A673 (cell line): ENCODE results near the gene LCN9. TPM values are rescaled to one million over a fixed set of nuclear protein-coding genes. Genes with fewer than 3 reads are reported as not detected.

Source experiments
- BruUV-seq: library from RNA; stranded (reverse); fragments of 400-500 nt; replicated peaks from 2 replicates; lab custom pipeline; 2021; lab: Mats Ljungman, UMichigan
- CTCF ChIA-PET: fragments of 300-600 bp; sonication (Branson Sonifier 250); formaldehyde crosslinking; loops from one replicate; lab custom pipeline; 2022; ENCODE audit warnings: antibody characterized with exemption; lab: Charles Lee
- POLR2A ChIA-PET: fragments of 300-600 bp; sonication (Branson Sonifier 250); formaldehyde crosslinking; loops from one replicate; lab custom pipeline; 2022; ENCODE audit warnings: antibody characterized with exemption; ENCODE audit not compliant: low non-redundant PET; lab: Charles Lee
- DNase-seq: peaks from one replicate; pipeline ENCODE4 v3.0.0-alpha.2; 2015; ENCODE audit warnings: low spot score
- H3K27ac ChIP-seq: fragments of 200-600 bp; sonication (generic); 2 replicates; pipeline ENCODE4 v1.5.1; 2016; ENCODE audit warnings: mixed run types, low read depth, mild to moderate bottlenecking, mixed read lengths, antibody characterized with exemption, low read length; ENCODE audit not compliant: poor library complexity, severe bottlenecking
- H3K27me3 ChIP-seq: fragments of 200-600 bp; sonication (generic); replicated peaks from 2 replicates; pipeline ENCODE4 v1.6.1; 2017; ENCODE audit warnings: mixed run types, low read depth, mild to moderate bottlenecking, mixed read lengths, antibody characterized with exemption, low read length; ENCODE audit not compliant: insufficient read depth, poor library complexity
- H3K36me3 ChIP-seq: fragments of 200-600 bp; sonication (generic); 2 replicates; pipeline ENCODE4 v1.6.1; 2016; ENCODE audit warnings: mixed run types, mild to moderate bottlenecking, mixed read lengths, antibody characterized with exemption, low read length; ENCODE audit not compliant: insufficient read depth, poor library complexity, severe bottlenecking
- H3K4me1 ChIP-seq: fragments of 200-600 bp; sonication (generic); 2 replicates; pipeline ENCODE4 v1.6.1; 2017; ENCODE audit warnings: mixed run types, mild to moderate bottlenecking, mixed read lengths, antibody characterized with exemption, low read length; ENCODE audit not compliant: insufficient read depth, poor library complexity, severe bottlenecking
- H3K4me3 ChIP-seq: fragments of 200-600 bp; sonication (generic); 2 replicates; pipeline ENCODE4 v1.5.1; 2016; ENCODE audit warnings: low read depth, mixed run types, mild to moderate bottlenecking, mixed read lengths, low read length; ENCODE audit not compliant: poor library complexity, severe bottlenecking
- H3K9me3 ChIP-seq: fragments of 200-600 bp; sonication (generic); 2 replicates; pipeline ENCODE4 v1.6.1; 2016; ENCODE audit warnings: mixed run types, low read depth, mild to moderate bottlenecking, mixed read lengths, antibody characterized with exemption, low read length; ENCODE audit not compliant: poor library complexity, severe bottlenecking
- CTCF ChIP-seq: fragments of 300-800, 200-600 bp; sonication (generic); conservative IDR thresholded peaks from 2 replicates; pipeline ENCODE4 v1.5.1; 2017; ENCODE audit warnings: low read depth, mild to moderate bottlenecking, antibody characterized with exemption, low read length, moderate library complexity, mixed read lengths
- EZH2 ChIP-seq: fragments of 200-600 bp; sonication (generic); IDR thresholded peaks from 2 replicates; pipeline ENCODE4 v1.6.1; 2017; ENCODE audit warnings: borderline replicate concordance, low read depth, mild to moderate bottlenecking, mixed read lengths, antibody characterized with exemption, low read length; ENCODE audit not compliant: poor library complexity, severe bottlenecking
- intact Hi-C: fragments of 100-400 bp; cut with micrococcal nuclease; formaldehyde crosslinking; loops from one replicate; pipeline ENCODE4 v1.10.0; 2022; ENCODE audit not compliant: unreplicated experiment
- total RNA-seq: library from RNA; stranded (reverse); gene quantifications from 2 replicates; pipeline ENCODE4 v1.2.3, GENCODE V29; 2021

LCN9 gene
- total RNA-seq, 1 experiment from 2014 or later = not detected

- TF ChIP-seq CTCF (no peak), EZH2 (no peak)
These were observed 33.3 kb downstream of the LCN9 start for GRCh38 chr9:135696446-135696845.

GRCh38 chr9:135697226-135697625, 34.1 kb downstream of the LCN9 start:
- no peaks in the 10 kb centered on the region for H3K27me3 ChIP-seq
- no peak for DNase-seq
- H3K27ac ChIP-seq = no peak overlapping the region
- intact Hi-C loops = no loop called here
- BruUV-seq = no TSS peak
- TF ChIP-seq CTCF (no peak), EZH2 (no peak)
- ChIA-PET CTCF (no interaction called here), POLR2A (no interaction called here)
- peaks cover 6% of the 10 kb centered on the region for H3K4me1 ChIP-seq
- no peak overlapping the region for H3K4me3 ChIP-seq
- H3K36me3 ChIP-seq = no peaks in the 10 kb centered on the region
- no peaks in the 10 kb centered on the region for H3K9me3 ChIP-seq

More at GRCh38 chr9:135696446-135696845, 33.3 kb downstream of the LCN9 start:
- intact Hi-C loops = no loop called here
- H3K4me3 ChIP-seq = no peak overlapping the region
- no peak for DNase-seq
- no peaks in the 10 kb centered on the region for H3K27me3 ChIP-seq
- no peak overlapping the region for H3K27ac ChIP-seq
- H3K9me3 ChIP-seq = no peaks in the 10 kb centered on the region
- no TSS peak for BruUV-seq
- H3K36me3 ChIP-seq = no peaks in the 10 kb centered on the region
- H3K4me1 ChIP-seq = peaks cover 4% of the 10 kb centered on the region
- ChIA-PET CTCF (no interaction called here), POLR2A (no interaction called here)

- POLR2A ChIA-PET = no interaction called here
These were observed 35.1 kb downstream of the LCN9 start for GRCh38 chr9:135698236-135698635.

More at GRCh38 chr9:135698236-135698635, 35.1 kb downstream of the LCN9 start:
- TF ChIP-seq CTCF (no peak), EZH2 (no peak)
- BruUV-seq = no TSS peak
- intact Hi-C loops = no loop called here
- CTCF ChIA-PET = no interaction called here
- H3K27ac ChIP-seq = no peak overlapping the region
- H3K9me3 ChIP-seq = no peaks in the 10 kb centered on the region
- peaks cover 5% of the 10 kb centered on the region for H3K4me1 ChIP-seq
- H3K4me3 ChIP-seq = no peak overlapping the region
- no peaks in the 10 kb centered on the region for H3K27me3 ChIP-seq
- DNase-seq = no peak
- no peaks in the 10 kb centered on the region for H3K36me3 ChIP-seq
